ENCODE measurements around the gene SEZ6.

Gene SEZ6

DNA sequence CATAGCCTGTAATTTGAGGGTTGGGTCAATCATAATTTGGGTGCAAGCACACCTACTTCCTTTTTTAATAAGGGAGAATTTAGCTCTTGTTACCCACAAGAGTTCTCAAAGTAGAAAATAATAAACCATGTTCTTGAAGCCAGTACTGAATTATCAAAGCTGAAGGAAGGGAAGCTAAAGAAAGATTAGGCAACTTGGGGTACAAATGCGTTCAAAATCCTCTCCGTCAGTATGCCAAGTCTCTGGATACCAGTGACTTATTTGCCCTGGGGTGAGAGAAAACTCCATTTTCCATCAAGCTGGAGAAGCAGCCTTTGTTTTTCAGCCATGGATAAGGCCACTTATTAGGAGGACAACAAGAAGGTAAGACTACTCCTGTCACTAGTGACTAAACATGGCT, 79.5 kb downstream of the SEZ6 start:
- no peak for DNase-seq

GRCh38 chr17:28925912-28926365, 79.9 kb downstream of the SEZ6 start:
- peak; percentile 44 for DNase-seq

- DNase-seq: no peak
Measured at GRCh38 chr17:28920201-28920600, 85.6 kb downstream of the SEZ6 start.

GRCh38 chr17:28918295-28918694, 87.5 kb downstream of the SEZ6 start:
- no peak for DNase-seq

DNA sequence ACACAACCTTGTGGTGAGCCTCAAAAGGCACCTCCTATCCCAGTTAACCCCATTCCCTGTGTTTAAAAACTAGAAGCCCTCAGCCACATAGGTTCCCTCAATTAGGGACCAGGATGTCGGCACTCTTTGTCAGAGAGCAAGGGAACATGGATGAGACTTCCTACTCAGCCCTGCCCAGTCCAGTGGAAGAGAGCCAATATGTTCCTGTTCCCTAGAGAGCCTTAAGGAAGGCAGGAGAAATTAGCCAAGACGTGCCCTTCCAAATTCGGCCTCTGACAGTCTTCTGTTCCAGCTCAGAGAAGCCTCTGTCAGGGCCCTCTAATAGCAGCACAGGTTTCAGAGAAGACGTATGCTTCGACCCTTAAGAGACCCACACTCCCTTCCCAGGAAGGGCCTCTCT, 88.4 kb downstream of the SEZ6 start:
- no peak for DNase-seq

DNA sequence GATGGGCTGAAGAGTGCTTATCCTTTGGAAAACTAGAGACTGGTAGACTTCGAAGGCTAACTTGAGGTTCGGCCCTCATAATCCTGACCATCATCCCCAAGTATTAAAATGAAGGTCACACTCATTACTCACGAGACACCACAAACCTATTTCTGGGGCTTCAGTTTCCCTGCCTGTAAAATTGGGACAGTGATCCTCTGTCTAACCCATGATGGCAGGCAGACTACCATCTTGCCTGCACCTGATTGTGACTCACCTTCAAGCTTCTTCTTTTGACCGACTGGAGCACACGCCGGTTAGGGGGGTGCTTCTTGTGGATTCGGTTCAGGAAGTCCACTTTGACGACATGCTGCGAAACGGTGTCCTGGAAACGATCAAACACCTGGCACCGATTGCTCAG, 88.8 kb downstream of the SEZ6 start:
- DNase-seq: no peak

DNA sequence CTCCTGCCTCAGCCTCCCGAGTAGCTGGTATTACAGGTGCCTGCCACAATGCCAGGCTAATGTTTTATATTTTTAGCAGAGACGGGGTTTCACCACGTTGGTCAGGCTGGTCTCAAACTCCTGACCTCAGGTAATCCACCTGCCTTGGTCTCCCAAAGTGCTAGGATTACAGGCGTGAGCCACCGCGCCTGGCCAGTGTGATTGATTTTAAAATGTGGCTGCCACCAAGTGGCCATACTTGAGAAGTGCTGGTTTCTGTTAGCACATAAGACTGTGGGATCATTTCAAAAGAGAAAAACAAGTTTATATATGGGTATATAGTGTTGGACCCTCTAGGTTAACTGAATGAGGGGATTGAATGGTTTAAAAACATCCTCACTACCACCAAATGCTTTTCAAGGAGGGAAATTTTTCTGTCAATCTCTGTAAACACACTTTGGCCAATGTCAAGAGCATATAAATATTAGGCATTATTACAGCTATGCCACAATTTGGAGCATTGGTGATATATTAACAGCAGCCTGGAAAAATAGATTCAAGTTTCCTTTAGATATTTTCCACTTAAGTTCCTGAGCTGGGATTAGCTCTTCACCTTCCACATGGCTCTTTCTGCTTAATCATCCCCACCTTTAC, 89.4 kb downstream of the SEZ6 start:
- peak; percentile 51 for DNase-seq

GRCh38 chr17:28912938-28913333, 92.9 kb downstream of the SEZ6 start:
- no peak for DNase-seq

- no peak for DNase-seq
Measured at GRCh38 chr17:28912281-28912937, 93.4 kb downstream of the SEZ6 start.

- DNase-seq: no peak
Measured at GRCh38 chr17:28911411-28912045, 94.3 kb downstream of the SEZ6 start.

DNA sequence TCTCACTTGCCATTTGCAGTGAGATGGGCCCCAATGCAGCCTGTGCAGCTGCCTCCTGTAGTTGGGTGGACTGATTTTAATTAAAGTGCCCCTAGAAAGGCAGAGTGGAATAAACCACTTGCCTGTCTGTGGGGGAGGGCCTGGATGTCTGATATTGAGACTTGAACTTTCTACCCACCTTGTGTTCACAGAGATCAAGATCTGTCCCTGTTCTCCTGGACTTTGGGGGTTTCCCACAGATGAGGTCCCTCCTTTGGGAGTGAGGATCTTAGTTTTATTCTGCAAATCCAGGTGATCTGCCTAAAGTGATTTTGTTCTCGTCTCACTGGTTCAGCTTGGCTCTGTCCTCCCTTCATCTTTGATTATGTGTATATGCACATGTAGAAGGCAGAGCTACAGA, 95.3 kb downstream of the SEZ6 start:
- no peak for DNase-seq

- no peak for DNase-seq
Measured at GRCh38 chr17:28908640-28909167, 97.1 kb downstream of the SEZ6 start.

DNA sequence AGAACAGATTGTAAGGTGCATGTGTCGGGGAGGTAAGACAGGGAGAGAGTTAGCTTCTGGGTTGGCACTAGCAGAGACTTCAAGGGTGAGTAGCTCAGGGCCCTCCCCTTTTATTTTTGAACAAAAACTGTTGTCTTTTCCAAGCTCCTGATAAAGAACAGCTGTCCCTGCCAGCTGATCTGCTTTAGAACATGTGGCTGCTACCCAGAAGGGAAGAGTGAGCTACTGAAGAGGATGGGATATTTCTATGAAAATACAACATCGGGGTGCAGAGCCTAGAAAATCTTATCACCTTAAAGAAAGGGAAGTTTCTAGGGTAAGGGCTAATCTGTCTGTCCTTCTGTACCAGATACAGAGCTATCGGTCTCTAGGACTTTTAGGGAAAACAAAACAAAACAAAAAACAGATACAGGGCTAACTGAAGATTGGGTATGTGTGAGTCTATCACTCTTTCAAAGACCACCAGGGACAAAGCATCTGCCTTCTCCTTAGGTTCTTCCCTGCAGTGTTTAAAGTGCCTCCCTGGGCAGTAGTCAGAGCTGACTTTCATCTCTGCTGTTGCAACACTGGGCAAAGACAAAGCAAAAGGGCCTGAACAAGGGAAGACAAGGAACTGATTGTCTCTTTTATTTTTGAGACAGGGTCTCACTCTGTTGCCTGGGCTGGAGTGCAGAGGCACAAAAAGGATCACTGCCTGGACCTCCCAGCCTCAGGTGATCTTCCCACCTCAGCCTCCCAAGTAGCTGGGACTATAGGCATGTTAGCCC, 97.9 kb downstream of the SEZ6 start:
- DNase-seq: no peak

DNA sequence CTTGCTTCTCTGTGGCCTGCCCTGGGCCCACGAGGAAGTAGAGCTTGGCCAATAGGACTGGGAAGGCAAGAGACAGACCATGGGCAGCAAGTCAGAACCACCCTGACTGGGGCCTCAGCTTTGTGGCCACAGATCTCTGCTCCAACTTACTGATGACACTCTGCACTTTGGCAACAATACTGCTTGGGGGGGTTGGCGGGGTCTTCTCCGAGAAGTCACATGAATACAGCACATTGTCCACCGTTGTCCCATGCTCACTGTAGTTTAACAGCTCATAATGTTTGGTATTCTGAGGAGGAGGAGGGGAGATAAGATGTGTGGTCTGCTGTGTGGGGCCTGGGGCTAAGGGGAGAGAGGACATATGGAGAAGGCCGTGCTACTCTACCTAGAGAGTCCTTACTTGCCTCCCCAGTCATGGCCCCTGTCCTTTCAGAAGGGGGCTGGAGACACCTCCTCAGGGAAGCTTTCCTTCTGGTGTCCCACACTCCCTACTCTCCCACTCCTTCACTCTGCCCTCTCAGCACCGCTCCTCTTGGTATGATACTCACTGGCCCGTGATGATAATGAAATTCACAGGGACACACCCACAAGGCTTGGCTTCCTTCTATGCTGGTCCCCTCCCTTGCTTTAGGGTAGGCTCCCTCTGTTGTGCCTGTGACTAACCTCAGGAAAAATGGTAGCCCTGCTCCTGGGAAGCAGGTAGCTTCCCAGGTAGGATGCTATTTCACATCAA, 99.0 kb downstream of the SEZ6 start:
- no peak for DNase-seq

- DNase-seq: no peak
Measured at GRCh38 chr17:28906276-28906675, 99.6 kb downstream of the SEZ6 start.

Data from activated naive CD4-positive, alpha-beta T cell treated with Interleukin-2 at 50 U/mL for 16 hours (primary cell).